GM18508 (cell line): ENCODE results near the gene SH2D2A.

Experiments used
- ATAC-seq: cut with Tn5 transposase; IDR thresholded peaks from one replicate; pipeline ENCODE4 v1.9.1; 2021; ENCODE audit warnings: moderate number of reproducible peaks; ENCODE audit not compliant: insufficient read depth, unreplicated experiment

The SH2D2A gene

GRCh38 chr1:156848461-156849150, 32.0 kb upstream of the SH2D2A start:
- no peak for ATAC-seq

GRCh38 chr1:156847591-156848460, 31.2 kb upstream of the SH2D2A start:
- ATAC-seq: no peak

- no peak for ATAC-seq
These were observed 30.0 kb upstream of the SH2D2A start for GRCh38 chr1:156846643-156847042.

GRCh38 chr1:156845953-156846545, 29.4 kb upstream of the SH2D2A start:
- ATAC-seq: no peak

- ATAC-seq: no peak
These were observed 28.7 kb upstream of the SH2D2A start for GRCh38 chr1:156845055-156845952.

GRCh38 chr1:156844638-156845037, 28.0 kb upstream of the SH2D2A start:
- no peak for ATAC-seq

GRCh38 chr1:156844102-156844501, 27.5 kb upstream of the SH2D2A start:
- ATAC-seq: no peak

- no peak for ATAC-seq
These were observed 26.1 kb upstream of the SH2D2A start for GRCh38 chr1:156842618-156843300.

GRCh38 chr1:156841295-156841855, 24.7 kb upstream of the SH2D2A start:
- ATAC-seq: no peak

GRCh38 chr1:156840898-156841279, 24.2 kb upstream of the SH2D2A start:
- ATAC-seq: no peak

GRCh38 chr1:156840186-156840897, 23.7 kb upstream of the SH2D2A start:
- ATAC-seq: no peak

GRCh38 chr1:156839426-156840109, 22.9 kb upstream of the SH2D2A start:
- no peak for ATAC-seq

- ATAC-seq: no peak
These were observed 22.3 kb upstream of the SH2D2A start for GRCh38 chr1:156838972-156839371.

GRCh38 chr1:156836892-156837291, 20.2 kb upstream of the SH2D2A start:
- no peak for ATAC-seq

GRCh38 chr1:156836041-156836654, 19.5 kb upstream of the SH2D2A start:
- ATAC-seq: no peak

GRCh38 chr1:156834322-156834721, 17.7 kb upstream of the SH2D2A start:
- ATAC-seq: no peak

- no peak for ATAC-seq
These were observed 17.0 kb upstream of the SH2D2A start for GRCh38 chr1:156833603-156834002.

- ATAC-seq: no peak
These were observed 15.8 kb upstream of the SH2D2A start for GRCh38 chr1:156832434-156832833.
